ENCODE data around the gene NFATC2.

NFATC2 gene

DNA sequence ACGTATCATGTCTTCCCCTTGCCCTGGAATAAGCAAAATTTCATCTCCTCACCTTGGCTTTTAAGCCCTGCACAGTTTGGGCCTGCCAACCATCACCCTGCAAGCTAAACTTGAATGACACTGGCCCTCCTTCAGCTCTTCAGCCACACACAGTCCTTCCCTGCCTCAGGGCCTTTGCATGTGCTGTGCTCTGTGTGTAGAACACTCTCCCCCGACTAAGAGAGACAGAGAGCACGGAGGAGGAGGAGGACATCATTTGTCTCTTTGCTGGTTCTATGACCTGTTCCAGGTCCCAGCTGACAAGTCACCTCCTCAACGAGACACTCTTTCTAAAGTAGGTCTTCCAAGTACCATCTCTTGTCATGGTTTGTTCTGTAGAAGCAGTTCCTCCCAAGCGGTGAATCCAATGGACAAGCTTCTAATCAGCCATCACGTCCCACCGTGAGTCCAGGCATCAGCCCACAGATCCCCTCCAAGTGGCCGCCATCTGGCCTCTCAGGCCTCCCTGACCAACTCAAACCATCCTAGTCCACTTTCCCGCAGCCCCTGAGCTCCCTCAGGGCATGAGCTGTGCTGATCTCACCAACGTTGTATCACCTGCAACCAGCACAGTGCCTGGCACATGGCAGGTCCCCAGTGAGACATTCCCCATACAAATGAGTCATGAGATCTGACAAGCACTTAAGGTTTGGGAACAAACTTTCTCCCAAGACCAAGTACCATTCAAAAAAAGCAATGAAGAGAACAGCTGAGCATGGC lies 30.5 kb downstream of the NFATC2 start:
- Histone ChIP-seq H3K9me3 (ENCODE audit: insufficient read depth, low read length) (no peaks in the 10 kb centered on the region), H3K27me3 (ENCODE audit: low read length) (no peaks in the 10 kb centered on the region), H2AFZ (ENCODE audit: low read depth, low read length, severe bottlenecking) (no peak overlapping the region), H3F3A (ENCODE audit: insufficient read depth) (no peaks in the 10 kb centered on the region), H3K4me2 (ENCODE audit: low read depth, low read length, poor library complexity, severe bottlenecking) (no peak overlapping the region), H3K4me3 (ENCODE audit: insufficient read depth, low read length, poor library complexity, severe bottlenecking) (no peak overlapping the region), H3K9me2 (replicated peaks; ENCODE audit: insufficient read depth, low read length) (no peaks in the 10 kb centered on the region), H3K9ac (ENCODE audit: low read length) (no peak overlapping the region), H3K79me2 (ENCODE audit: insufficient read depth, low read length) (0 out of 2 replicates have a peak, but pooled peaks cover 4% of the 10 kb centered on the region), H3K36me3 (ENCODE audit: low read length) (0 out of 2 replicates have a peak, but pooled peaks cover 2% of the 10 kb centered on the region), H4K20me1 (ENCODE audit: low read depth, low read length) (no peaks in the 10 kb centered on the region), H3K27ac (ENCODE audit: low read depth, low read length) (no peak overlapping the region)
- TF ChIP-seq EZH2phosphoT487 (conservative IDR thresholded peaks at IDR 0.05; ENCODE audit: low read length): no peak
- TF ChIP-seq, protein P1, sequence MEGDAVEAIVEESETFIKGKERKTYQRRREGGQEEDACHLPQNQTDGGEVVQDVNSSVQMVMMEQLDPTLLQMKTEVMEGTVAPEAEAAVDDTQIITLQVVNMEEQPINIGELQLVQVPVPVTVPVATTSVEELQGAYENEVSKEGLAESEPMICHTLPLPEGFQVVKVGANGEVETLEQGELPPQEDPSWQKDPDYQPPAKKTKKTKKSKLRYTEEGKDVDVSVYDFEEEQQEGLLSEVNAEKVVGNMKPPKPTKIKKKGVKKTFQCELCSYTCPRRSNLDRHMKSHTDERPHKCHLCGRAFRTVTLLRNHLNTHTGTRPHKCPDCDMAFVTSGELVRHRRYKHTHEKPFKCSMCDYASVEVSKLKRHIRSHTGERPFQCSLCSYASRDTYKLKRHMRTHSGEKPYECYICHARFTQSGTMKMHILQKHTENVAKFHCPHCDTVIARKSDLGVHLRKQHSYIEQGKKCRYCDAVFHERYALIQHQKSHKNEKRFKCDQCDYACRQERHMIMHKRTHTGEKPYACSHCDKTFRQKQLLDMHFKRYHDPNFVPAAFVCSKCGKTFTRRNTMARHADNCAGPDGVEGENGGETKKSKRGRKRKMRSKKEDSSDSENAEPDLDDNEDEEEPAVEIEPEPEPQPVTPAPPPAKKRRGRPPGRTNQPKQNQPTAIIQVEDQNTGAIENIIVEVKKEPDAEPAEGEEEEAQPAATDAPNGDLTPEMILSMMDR (IDR thresholded peaks at IDR 0.05; ENCODE audit: insufficient read depth, low read length, poor library complexity, severe bottlenecking): no peak

DNA sequence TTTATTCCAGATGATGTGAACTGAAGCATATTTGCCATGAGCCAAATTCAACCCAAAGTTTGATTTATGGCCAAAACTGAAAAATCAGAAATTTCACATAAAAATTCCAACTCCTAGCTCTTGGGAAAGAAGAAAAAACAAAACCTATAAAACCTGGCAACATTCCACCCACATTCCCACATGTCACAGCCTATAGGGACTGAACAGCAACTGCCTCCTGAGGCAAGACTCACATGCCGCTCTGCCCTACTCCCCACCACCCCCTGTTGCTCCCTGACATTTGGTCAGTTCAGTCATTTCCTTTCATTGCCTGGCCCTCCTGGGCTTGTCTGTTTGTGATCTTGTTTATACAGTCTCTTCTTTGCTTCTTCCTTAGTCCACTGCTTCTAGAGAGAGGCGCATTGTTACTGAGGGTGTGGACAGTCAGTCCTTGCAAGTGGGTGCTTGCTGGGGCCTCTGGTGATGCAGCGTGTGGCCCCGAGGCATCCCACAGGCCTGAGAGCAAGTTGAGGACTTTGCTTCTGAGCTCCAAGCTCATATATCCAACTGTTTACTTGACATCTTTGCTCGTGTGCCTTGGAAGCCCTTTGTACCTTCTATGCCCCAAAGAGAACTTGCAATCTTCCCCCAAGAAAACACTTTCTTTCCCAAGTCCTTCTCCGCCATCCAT lies 31.4 kb downstream of the NFATC2 start:
- Histone ChIP-seq H3K4me3 (ENCODE audit: insufficient read depth, low read length, poor library complexity, severe bottlenecking) (no peak overlapping the region), H3K27ac (ENCODE audit: low read depth, low read length) (no peak overlapping the region), H3K9me2 (replicated peaks; ENCODE audit: insufficient read depth, low read length) (no peaks in the 10 kb centered on the region), H3K4me2 (ENCODE audit: low read depth, low read length, poor library complexity, severe bottlenecking) (no peak overlapping the region), H3K9me3 (ENCODE audit: insufficient read depth, low read length) (no peaks in the 10 kb centered on the region), H3F3A (ENCODE audit: insufficient read depth) (no peaks in the 10 kb centered on the region), H2AFZ (ENCODE audit: low read depth, low read length, severe bottlenecking) (no peak overlapping the region), H3K9ac (ENCODE audit: low read length) (no peak overlapping the region), H3K36me3 (ENCODE audit: low read length) (0 out of 2 replicates have a peak, but pooled peaks cover 2% of the 10 kb centered on the region), H3K27me3 (ENCODE audit: low read length) (no peaks in the 10 kb centered on the region), H4K20me1 (ENCODE audit: low read depth, low read length) (no peaks in the 10 kb centered on the region), H3K79me2 (ENCODE audit: insufficient read depth, low read length) (0 out of 2 replicates have a peak, but pooled peaks cover 4% of the 10 kb centered on the region)
- TF ChIP-seq, protein P1 (IDR thresholded peaks at IDR 0.05; ENCODE audit: insufficient read depth, low read length, poor library complexity, severe bottlenecking): no peak
- TF ChIP-seq EZH2phosphoT487 (conservative IDR thresholded peaks at IDR 0.05; ENCODE audit: low read length): no peak

DNA sequence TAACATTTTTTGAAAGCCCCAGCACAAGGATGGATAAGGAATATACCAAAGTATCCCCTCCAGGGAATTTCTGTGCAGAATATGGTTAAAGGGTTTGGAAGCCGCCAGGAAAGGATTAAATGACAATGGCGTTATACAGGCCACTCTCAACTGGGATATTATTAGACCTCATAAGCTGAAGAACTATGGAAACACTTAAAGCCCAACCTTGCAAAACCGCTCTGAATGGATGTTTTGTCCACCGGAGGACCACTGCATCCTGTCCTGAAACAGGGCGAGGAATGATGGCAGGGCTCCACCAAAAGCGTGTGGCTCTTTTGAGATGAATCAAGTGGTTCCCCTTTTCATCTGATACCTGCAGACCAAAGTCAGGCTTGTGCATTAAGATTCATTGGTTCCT lies 32.4 kb downstream of the NFATC2 start:
- Histone ChIP-seq H3F3A (ENCODE audit: insufficient read depth) (no peaks in the 10 kb centered on the region), H3K9me2 (replicated peaks; ENCODE audit: insufficient read depth, low read length) (no peaks in the 10 kb centered on the region), H4K20me1 (ENCODE audit: low read depth, low read length) (no peaks in the 10 kb centered on the region), H3K4me2 (ENCODE audit: low read depth, low read length, poor library complexity, severe bottlenecking) (no peak overlapping the region), H3K27ac (ENCODE audit: low read depth, low read length) (no peak overlapping the region), H2AFZ (ENCODE audit: low read depth, low read length, severe bottlenecking) (no peak overlapping the region), H3K4me3 (ENCODE audit: insufficient read depth, low read length, poor library complexity, severe bottlenecking) (no peak overlapping the region), H3K79me2 (ENCODE audit: insufficient read depth, low read length) (0 out of 2 replicates have a peak, but pooled peaks cover 4% of the 10 kb centered on the region), H3K27me3 (ENCODE audit: low read length) (no peaks in the 10 kb centered on the region), H3K9ac (ENCODE audit: low read length) (no peak overlapping the region), H3K36me3 (ENCODE audit: low read length) (no peaks in the 10 kb centered on the region), H3K9me3 (ENCODE audit: insufficient read depth, low read length) (no peaks in the 10 kb centered on the region)
- TF ChIP-seq, protein P1 (IDR thresholded peaks at IDR 0.05; ENCODE audit: insufficient read depth, low read length, poor library complexity, severe bottlenecking): no peak
- no peak for TF ChIP-seq EZH2phosphoT487 (conservative IDR thresholded peaks at IDR 0.05; ENCODE audit: low read length)

Data from SU-DHL-6 (cell line).